Measurements from ENCODE around the gene NR2E1.
A peak's percentile ranks its signal among the peaks of the same experiment; 100 is the strongest.

Gene NR2E1

DNA sequence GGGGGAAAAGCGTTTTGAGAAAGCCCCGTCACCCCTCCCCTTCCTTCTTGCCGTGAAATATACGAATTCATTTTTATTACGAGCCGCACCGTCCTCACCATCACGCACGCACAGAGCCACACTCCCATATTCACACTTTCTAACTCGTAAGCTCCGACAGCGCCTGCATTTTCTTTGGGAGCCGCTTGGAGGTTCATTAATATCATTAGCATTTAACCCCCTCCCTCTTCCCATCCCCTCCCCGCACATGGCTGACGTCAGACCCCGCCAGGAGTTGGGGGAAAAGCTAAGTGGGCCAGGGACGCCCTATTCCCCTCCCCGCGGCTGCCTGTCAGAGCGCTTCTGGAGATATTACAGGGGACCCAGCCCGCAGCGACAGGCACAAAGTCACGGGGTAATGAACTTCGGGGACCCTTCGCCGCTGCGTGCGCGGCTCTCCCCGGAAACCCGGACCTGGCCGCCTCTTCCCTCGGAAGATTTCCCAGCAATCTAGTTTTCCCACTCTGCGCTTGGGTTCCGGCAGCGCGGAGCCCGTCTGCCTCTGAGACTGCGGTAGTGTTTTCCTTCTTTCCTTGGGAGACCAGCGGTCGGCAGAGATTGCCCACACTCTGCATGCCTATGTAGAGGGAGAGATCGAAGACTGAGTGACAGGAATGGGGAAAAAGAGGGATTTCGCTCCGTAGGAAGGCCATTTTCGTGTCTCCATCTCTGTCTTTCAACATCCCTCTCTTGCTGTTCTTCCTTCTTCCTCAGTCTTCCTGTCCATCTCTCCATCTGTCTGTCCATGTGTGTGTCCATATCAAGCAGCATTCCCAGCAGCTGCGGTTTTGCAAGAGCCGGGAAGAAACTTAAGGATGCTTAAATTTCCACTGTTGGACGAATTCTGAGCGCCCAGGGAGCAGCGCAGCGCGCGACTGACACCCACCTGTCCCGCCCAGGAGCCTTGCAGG is at the start of gene NR2E1:
TSS of gene NR2E1 (plus strand) at position 309 of the 950 bp plus-strand sequence. CDS start 744 bp downstream, outside the sequence.
- DNase-seq, result no peak

GRCh38 chr6:108116546-108117426 is 49.0 kb upstream of the NR2E1 start:
- DNase-seq, result no peak

GRCh38 chr6:108117427-108118358 is 48.1 kb upstream of the NR2E1 start:
- DNase-seq, result peak; percentile 36

DNA sequence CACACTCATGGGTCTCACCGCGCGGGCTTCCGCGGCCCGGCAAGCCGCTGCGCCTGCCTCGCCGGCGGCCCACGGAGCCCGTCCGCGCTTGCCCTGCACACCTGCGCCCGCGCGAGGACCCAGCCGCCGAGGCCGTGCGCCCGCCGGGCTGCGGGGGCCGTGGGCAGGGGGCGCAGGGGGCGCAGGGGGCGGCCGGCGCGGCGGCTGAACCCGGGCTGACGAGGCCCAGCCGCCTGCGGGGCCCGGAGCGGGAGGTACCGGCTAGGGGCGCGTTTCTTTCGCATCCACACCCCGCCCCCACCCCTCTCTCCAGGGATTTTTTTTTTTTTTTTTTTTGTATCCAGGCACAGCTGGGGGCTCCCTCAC is 47.5 kb upstream of the NR2E1 start:
- no peak for DNase-seq

DNA sequence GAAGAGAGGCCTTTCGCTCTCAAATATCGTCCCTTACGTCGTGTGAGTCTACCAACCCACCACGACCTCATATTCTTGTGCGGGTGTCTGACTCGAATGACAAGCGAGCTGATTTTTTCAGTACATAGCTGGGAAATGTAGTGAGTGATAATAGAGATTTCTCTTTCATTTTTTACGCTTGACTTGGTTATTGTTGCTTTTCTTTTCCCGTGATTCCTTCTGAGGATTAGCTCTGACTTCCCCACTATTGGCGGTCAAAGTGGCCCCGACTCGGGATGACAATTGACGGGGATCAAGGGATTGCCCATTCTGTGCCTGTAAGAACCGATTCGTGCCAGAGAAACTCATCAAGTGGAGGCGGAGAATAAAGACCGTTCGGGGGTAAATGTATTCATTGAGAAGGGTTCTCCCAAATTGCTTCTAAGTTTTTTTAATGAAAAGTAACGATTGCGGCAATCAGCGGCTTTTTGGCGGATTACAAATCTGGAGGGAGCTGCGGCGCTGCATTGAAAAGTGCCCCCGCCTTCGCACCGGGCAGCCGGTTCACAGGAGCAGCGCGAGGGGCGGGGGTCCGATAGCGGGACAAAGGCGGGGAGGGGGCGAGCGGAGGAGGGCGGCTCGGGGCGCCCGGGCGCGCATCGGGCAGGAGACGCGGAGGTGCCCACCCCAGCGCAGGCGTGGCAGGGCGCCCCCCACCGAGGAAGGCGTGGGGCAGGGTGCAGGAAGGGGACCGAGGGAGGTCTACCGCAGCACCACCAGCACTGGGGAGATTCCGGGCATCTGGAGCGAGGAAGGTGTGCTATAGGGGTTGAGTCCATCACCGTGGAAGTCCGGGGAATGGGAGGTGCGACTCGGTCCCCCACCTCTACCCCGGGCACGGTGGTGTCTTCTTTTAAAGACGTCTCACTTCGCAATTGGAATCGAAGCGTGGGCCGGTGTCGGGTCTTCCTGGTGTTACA is 46.7 kb upstream of the NR2E1 start:
- DNase-seq, result no peak

- no peak for DNase-seq
Measured at GRCh38 chr6:108119769-108120141, 46.1 kb upstream of the NR2E1 start.

DNA sequence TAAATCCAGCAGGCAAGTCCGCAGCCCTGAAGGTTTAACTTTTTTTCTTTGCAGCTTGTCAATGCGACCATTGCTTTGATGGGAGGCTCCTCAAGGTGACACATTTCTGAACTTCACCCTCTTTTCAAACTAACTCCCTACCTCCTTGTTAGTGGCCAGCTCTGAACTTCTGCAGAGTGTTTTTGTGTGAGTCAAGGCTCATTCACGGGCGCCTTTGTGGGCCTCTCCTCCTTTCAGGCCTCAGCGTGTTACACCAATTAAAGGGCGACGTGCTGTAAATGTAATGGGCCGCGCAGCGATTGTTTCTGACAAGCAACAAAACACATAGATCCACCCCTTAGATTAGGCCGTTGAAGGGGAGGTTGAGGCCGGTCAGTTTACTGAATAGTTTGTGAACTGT is 45.5 kb upstream of the NR2E1 start:
- no peak for DNase-seq

GRCh38 chr6:108121612-108122011 is 44.2 kb upstream of the NR2E1 start:
- DNase-seq, result no peak

DNA sequence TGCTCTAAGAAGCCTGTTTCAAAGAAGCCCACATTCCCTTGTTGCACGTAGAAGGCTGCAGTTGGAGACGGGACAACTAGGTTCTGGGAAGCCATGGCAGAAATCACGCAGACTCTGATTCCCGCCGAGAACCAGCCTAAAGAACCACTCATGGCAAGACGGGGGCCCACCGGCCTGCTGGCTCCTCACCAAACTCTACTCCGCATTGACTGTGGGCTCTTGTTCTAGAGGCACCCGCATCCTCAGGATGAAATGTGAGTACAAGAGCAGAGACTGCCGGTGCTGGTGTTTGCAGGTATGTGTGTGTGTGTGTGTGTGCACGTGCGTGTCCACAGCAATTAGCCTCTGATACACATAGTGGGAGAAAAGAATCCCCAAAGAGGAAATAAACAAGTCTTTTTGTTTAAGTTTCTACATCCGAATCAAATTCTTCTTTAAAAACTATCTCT is 42.3 kb upstream of the NR2E1 start:
- no peak for DNase-seq

DNA sequence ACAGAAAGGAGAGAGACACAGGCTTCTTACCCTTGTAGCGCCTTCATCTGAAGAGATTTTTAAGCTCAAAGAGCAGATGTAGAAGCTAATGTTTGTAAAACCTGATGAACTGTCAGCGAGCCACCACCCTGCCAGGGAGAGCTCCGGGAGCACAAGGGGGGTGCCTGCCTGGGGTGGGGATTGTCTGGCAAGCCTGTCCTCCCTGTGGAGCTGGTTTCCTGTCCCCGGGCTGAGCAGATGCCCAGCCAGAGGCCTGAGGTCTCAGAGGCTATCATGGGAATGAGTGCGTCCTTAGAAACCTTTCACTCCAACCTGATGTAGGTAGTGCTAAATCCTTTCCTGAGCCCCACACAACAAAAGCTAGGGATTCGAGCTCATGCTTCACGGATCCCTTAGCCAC is 41.9 kb upstream of the NR2E1 start:
- DNase-seq, result no peak

GRCh38 chr6:108127056-108127455 is 38.8 kb upstream of the NR2E1 start:
- DNase-seq, result no peak

DNA sequence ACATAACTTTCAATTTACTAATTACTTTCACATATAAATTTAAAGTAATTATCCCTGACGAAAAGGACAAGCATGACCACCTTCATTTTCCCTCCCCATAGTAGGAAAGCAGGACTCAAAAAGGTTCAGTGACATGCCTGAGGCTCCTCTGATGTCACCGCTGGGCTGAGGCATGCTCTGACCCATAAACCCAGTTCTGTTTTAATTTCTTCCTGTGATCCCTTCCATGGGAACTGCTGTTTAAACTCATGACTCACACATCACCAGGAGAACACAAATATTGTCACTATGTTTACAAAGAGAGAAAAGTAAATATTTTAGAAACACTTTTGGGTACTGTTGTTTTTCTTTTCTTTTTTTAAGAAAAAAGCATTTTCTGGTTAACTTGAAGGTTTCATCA is 38.0 kb upstream of the NR2E1 start:
- DNase-seq, result no peak

DNA sequence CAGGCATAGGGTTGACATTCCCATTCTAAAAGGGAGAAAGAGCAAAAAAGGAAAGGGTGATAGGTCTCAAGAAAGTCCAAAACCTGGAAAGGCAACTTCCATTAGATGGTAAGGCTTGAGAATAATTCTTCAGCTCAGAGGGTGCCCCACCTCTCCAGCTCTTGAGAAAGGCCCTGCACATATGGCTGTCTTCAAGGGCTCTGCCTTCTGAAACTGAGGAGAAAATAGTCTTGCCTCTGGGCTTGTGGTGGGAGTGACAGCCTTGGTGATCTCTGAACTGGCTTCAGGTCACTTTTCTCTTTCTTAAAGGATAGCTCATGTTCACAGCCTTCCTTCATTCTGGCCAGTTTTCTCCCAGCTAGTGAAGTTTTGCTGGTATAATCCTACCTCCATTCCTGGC is 35.6 kb upstream of the NR2E1 start:
- no peak for DNase-seq

GRCh38 chr6:108132863-108133262 is 33.0 kb upstream of the NR2E1 start:
- DNase-seq, result no peak

GRCh38 chr6:108133594-108134179 is 32.1 kb upstream of the NR2E1 start:
- DNase-seq, result peak; percentile 47

DNA sequence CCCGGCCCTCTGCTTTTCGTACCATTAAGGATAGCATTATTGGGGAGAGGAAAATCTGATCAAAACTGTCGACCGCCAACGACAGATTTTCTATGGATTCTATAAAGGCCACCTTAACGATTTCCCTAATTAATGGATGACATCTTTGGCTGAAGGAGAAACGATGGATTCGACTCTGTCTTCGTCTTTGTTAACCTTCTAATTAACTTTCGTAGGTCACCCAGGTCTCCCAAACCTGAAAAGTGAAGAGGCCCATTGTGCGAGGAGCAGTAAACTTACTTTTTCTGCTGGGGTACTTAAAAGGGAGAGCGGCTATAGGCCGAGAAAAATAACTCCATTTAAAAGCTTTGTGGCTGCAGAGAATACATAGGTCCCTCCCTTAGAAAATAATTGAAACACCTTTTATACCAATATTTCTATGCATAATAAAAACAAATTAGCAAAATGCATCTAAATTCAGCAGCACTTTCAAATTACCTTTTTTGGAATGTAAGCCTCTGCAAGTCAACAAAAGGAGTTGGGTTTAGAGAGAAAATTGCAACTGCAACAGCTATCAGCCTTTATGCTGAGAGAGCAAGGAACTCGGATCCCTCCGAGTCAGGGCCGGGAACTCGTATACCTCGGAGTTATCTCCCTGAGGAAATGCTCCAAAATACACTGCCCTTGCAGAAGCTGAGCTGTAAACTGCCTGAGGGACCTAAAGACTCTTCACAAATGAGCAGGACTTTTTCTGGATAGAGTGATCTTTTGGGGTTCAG is 31.4 kb upstream of the NR2E1 start:
- DNase-seq, result no peak

- no peak for DNase-seq
Measured at GRCh38 chr6:108142240-108142639, 23.6 kb upstream of the NR2E1 start.

DNA sequence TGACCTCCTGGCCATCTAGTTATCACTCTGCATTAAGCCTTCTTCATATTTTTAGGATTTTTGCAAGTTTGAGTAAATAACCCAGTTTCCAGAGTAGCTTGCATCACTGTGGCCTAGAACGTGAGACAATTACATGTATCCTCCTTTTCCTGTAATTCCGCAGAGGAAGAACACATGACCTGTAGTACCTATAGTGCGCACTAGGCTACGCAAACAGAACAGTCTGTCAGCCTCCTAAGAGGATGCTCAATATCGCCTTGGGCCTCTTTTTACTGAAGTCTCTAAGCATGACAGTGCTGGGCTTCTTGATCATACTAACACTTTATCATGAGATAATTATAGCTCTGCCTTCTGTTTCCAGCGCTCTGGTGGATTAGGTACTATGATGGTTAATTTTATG is 20.2 kb upstream of the NR2E1 start:
- no peak for DNase-seq

DNA sequence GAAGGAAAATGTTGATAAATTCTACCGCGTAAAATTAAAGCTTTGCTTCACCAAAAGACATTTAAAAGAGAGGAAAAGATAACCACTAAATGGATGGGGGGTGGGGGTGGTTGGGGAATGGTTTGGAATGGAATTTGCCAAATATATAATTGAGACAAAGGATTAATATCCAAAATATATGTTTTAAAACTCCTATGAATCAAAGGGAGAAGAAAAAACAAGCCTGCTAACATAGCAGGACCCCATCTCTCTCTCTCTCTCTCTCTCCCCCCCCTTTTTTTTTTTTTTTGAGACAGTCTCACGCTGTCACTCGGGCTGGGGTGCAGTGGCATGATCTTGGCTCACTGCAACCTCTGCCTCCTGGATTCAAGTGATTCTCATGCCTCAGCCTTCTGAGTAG is 13.4 kb upstream of the NR2E1 start:
- DNase-seq, result no peak

Measured in stimulated activated CD8-positive, alpha-beta memory T cell treated with anti-CD3 and anti-CD28 coated beads, Interleukin-4, amount 100 ng/mL, for 48 hours (primary cell).